Brain microvascular endothelial cell (primary cell): Measurements from ENCODE around the gene ZSCAN12.

Source experiments
- DNase-seq: peaks from one replicate; pipeline ENCODE4 v3.0.0-alpha.2; 2020
- H3K27ac ChIP-seq: fragments of 250-450 bp; sonication (Bioruptor Pico); 2 replicates; pipeline ENCODE4 v1.5.1; 2020; ENCODE audit warnings: mild to moderate bottlenecking, moderate library complexity
- H3K27me3 ChIP-seq: fragments of 250-450 bp; sonication (Bioruptor Pico); replicated peaks from 2 replicates; pipeline ENCODE4 v1.5.1; 2020; ENCODE audit warnings: mild to moderate bottlenecking
- H3K36me3 ChIP-seq: fragments of 250-450 bp; sonication (Bioruptor Pico); replicated peaks from 2 replicates; pipeline ENCODE4 v1.5.1; 2020; ENCODE audit warnings: mild to moderate bottlenecking
- H3K4me3 ChIP-seq: 2 replicates; pipeline ENCODE4 v1.5.1; 2011; ENCODE audit warnings: low read depth, mild to moderate bottlenecking, control low read depth, low read length, moderate library complexity
- in situ Hi-C: cut with HindIII; loops from 2 replicates; pipeline ENCODE4 v1.10.0; 2017; ENCODE audit warnings: low sequenced_read_pairs, low pct_ligation_motif_present
- TF ChIP-seq, protein P1 (sequence below): IDR thresholded peaks from 2 replicates; pipeline ENCODE4 v1.5.1; 2011; ENCODE audit warnings: low read depth, mild to moderate bottlenecking, moderate library complexity, low read length, control low read depth, inconsistent platforms; ENCODE audit errors: missing control alignments

Gene ZSCAN12

DNA sequence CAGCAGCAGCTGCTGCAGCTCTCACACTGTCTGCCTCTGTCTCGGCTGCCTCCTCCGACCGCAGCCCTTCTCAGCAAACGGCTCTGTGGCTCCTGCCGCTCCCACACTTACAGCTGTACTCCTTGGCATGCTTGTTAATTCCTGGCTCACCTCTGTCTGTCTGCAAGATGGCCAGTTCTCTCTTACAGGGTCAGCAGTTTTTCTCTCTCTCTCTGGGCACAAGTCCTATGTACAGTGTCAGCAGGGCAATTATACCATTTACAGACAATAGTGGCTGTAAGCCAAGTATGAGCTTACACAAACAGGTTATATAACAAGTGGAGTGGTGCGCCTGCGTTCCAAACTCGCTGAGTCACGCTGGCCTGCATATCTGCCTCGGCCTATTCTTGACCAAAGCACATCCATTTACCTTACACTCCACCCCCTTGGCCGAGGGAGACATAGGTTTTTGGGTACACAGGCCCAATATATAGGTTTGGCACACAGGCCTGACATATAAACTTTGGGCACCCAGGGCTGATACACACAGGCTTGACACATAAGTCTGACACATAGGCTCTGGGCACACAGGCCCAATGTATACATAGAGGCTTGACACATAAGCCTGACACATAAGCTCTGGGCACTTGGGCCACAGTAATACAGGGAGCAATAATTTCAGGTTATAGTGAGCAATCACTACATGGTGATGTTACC is 45.4 kb downstream of the ZSCAN12 start:
- H3K36me3 ChIP-seq = no peaks in the 10 kb centered on the region
- in situ Hi-C loops = no loop called here
- peak; percentile 38 for DNase-seq
- H3K27me3 ChIP-seq = no peaks in the 10 kb centered on the region
- H3K4me3 ChIP-seq = no peak overlapping the region
- H3K27ac ChIP-seq = no peak overlapping the region
- TF ChIP-seq, protein P1, sequence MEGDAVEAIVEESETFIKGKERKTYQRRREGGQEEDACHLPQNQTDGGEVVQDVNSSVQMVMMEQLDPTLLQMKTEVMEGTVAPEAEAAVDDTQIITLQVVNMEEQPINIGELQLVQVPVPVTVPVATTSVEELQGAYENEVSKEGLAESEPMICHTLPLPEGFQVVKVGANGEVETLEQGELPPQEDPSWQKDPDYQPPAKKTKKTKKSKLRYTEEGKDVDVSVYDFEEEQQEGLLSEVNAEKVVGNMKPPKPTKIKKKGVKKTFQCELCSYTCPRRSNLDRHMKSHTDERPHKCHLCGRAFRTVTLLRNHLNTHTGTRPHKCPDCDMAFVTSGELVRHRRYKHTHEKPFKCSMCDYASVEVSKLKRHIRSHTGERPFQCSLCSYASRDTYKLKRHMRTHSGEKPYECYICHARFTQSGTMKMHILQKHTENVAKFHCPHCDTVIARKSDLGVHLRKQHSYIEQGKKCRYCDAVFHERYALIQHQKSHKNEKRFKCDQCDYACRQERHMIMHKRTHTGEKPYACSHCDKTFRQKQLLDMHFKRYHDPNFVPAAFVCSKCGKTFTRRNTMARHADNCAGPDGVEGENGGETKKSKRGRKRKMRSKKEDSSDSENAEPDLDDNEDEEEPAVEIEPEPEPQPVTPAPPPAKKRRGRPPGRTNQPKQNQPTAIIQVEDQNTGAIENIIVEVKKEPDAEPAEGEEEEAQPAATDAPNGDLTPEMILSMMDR = no peak

DNA sequence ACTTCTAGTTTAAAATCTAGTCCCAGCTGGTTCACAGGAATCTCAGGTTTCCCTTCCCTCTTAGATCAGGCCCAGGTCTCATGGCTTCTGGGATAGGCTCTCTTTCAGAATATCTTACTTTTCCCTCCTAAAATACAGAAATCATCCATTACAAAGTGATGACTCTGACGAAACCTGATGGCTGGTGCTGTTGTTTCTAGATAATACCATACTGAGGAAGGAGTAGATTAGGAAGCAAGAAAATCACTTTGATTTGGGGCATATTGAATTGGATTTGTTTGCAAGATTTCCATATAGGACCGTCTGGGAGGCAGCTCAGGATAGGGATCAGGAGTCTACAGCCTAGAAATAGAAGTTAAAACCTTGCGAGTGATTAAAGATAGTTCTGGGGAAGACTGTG is 46.2 kb downstream of the ZSCAN12 start:
- TF ChIP-seq, protein P1 = no peak
- in situ Hi-C loops = no loop called here
- Histone ChIP-seq H3K27me3 (no peaks in the 10 kb centered on the region), H3K27ac (no peak overlapping the region), H3K4me3 (no peak overlapping the region), H3K36me3 (no peaks in the 10 kb centered on the region)
- DNase-seq = no peak

DNA sequence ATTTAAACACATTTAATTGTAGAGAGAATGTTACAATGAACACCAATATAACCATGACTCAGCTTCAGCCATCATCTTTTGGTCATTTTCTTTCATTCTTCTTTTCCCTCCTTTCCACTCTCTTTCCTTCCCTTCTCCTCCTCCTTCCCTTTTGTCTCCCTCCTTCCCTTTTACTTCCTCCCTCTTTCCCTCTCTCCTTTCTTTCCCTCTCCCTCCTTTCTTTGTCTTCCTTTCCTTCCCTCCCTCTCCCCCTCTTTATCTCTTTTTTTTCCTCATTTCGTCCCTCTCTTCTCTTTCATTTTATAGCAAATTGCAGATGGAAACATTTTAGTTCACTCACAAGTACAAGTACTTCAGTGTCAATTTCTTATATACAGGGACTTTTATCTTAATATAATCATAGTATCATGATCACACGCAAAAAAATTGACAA is 48.0 kb downstream of the ZSCAN12 start:
- DNase-seq = no peak
- no peak overlapping the region for H3K4me3 ChIP-seq

DNA sequence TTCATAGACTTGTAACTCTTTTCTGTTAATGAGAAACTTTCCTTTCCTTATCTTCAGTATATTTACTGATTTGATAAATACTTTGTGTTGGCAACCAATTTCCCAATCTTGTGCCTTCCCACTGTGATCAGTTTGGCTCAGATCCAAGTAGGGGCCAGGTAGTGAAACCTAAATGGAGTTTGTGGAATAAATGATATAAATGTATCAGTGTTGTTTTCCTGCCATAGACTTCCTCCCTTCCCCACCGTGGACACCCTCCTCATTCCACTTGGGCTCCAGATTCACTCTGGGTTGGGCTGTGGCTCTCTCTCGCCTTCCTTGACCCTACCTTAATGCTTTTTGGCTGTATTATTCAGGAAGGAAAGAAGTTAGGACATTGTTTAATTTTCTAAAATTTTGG is 48.5 kb downstream of the ZSCAN12 start:
- no peak overlapping the region for H3K27ac ChIP-seq
- no peaks in the 10 kb centered on the region for H3K36me3 ChIP-seq
- H3K4me3 ChIP-seq = no peak overlapping the region
- in situ Hi-C loops = no loop called here
- DNase-seq = no peak
- TF ChIP-seq, protein P1 = no peak
- peaks cover 7% of the 10 kb centered on the region for H3K27me3 ChIP-seq

More for the DNA sequence above, 48.0 kb downstream of the ZSCAN12 start:
- Histone ChIP-seq H3K27me3 (peaks cover 7% of the 10 kb centered on the region), H3K36me3 (no peaks in the 10 kb centered on the region), H3K27ac (no peak overlapping the region)
- in situ Hi-C loops = no loop called here
- TF ChIP-seq, protein P1 = no peak

DNA sequence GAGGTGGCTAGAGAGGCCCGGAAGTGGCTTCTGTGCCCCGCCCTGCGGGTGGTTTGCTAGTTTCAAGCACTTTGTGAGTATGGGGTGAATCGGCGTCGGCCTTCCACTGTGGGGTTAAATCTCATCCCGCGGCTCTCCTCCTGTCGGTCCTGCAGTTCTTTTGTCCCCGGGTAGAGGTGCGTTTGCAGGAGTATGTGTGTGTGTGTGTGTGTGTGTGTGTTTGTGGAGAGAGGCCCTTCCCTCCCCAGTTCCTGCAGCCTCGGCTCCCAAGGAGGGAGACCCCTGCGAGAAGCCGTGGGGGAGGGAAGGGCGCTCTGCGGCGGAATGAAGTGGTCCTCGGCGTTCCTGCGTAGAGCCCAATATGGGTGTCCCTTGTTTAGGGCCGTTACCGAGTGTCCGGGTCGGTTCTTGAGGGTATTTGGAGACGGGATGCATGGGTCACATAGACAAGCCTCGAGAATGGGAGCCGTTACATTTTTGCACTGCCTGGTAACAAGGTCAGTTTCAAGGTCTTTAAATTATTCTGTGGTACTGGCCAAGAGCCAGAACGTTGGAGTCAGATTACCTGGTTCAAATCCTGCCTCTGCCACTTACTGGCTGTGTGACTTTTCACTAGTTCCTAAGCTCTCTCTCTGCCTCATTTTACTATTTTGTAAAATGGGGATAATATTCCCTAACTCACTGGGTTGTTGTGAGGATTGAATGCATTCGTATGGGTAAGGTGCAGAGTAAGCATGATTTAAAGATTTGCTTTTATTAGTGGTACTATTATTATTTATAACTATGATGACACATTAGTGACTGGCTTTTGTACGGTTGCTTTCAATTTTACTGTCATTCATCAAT is 49.4 kb downstream of the ZSCAN12 start, which contains the start of gene ZKSCAN3:
ZKSCAN3 (plus strand) TSS at position 56 of the 846 bp plus-strand sequence. CDS start 9,640 bp downstream, outside the sequence.
- TF ChIP-seq, protein P1 = no peak
- Histone ChIP-seq H3K4me3 (peak within 1 kb of the TSS; percentile 83), H3K27me3 (peaks cover 7% of the 10 kb centered on the region), H3K27ac (peak within 1 kb of the TSS; percentile 43), H3K36me3 (no peaks in the 10 kb centered on the region)
- DNase-seq = peak; percentile 77
- in situ Hi-C loops = no loop called here
